ENCODE results near the gene NOL8.

The NOL8 gene

GRCh38 chr9:92312887-92313623, 12.1 kb downstream of the NOL8 start:
- H3K27me3 ChIP-seq (ENCODE audit: control insufficient read depth in 1 of 2, insufficient read depth in 2 of 2, low read length in 2 of 2), result no peaks in the 10 kb centered on the region
- peaks cover 46 to 53% of the 10 kb centered on the region in 2 donors for H3K36me3 ChIP-seq (ENCODE audit: control insufficient read depth in 2 of 2, insufficient read depth in 2 of 2, low read length in 2 of 2)
- H3K4me1 ChIP-seq (ENCODE audit: control insufficient read depth, insufficient read depth, low read length), result no peaks in the 10 kb centered on the region
- no peak overlapping the region for H3K27ac ChIP-seq (ENCODE audit: low read length)
- no peak overlapping the region for H3K9ac ChIP-seq (ENCODE audit: low read length in 2 of 2)
- H3K9me3 ChIP-seq (ENCODE audit: control insufficient read depth in 2 of 2, low read length in 2 of 2), result no peaks in the 10 kb centered on the region
- H3K4me3 ChIP-seq (ENCODE audit: low read length in 2 of 2), result no peak overlapping the region

GRCh38 chr9:92310562-92310961, 14.6 kb downstream of the NOL8 start:
- H3K9me3 ChIP-seq (ENCODE audit: control insufficient read depth in 2 of 2, low read length in 2 of 2), result no peaks in the 10 kb centered on the region
- no peaks in the 10 kb centered on the region for H3K27me3 ChIP-seq (ENCODE audit: control insufficient read depth in 1 of 2, insufficient read depth in 2 of 2, low read length in 2 of 2)
- peaks cover 43 to 50% of the 10 kb centered on the region in 2 donors for H3K36me3 ChIP-seq (ENCODE audit: control insufficient read depth in 2 of 2, insufficient read depth in 2 of 2, low read length in 2 of 2)
- H3K27ac ChIP-seq (ENCODE audit: low read length), result no peak overlapping the region
- H3K4me1 ChIP-seq (ENCODE audit: control insufficient read depth, insufficient read depth, low read length), result no peaks in the 10 kb centered on the region
- no peak overlapping the region for H3K4me3 ChIP-seq (ENCODE audit: low read length in 2 of 2)
- no peak overlapping the region for H3K9ac ChIP-seq (ENCODE audit: low read length in 2 of 2)

GRCh38 chr9:92308893-92309292, 16.3 kb downstream of the NOL8 start:
- Histone ChIP-seq H3K4me1 (ENCODE audit: control insufficient read depth, insufficient read depth, low read length) (no peaks in the 10 kb centered on the region), H3K36me3 (ENCODE audit: control insufficient read depth in 2 of 2, insufficient read depth in 2 of 2, low read length in 2 of 2) (peaks cover 45 to 57% of the 10 kb centered on the region in 2 donors), H3K27me3 (ENCODE audit: control insufficient read depth in 1 of 2, insufficient read depth in 2 of 2, low read length in 2 of 2) (no peaks in the 10 kb centered on the region), H3K9ac (ENCODE audit: low read length in 2 of 2) (no peak overlapping the region), H3K9me3 (ENCODE audit: control insufficient read depth in 2 of 2, low read length in 2 of 2) (no peaks in the 10 kb centered on the region), H3K27ac (ENCODE audit: low read length) (no peak overlapping the region), H3K4me3 (ENCODE audit: low read length in 2 of 2) (no peak overlapping the region)

GRCh38 chr9:92300936-92301335, 24.2 kb downstream of the NOL8 start:
- peaks cover 38 to 54% of the 10 kb centered on the region in 2 donors for H3K36me3 ChIP-seq (ENCODE audit: control insufficient read depth in 2 of 2, insufficient read depth in 2 of 2, low read length in 2 of 2)
- H3K27ac ChIP-seq (ENCODE audit: low read length), result no peak overlapping the region
- no peak overlapping the region for H3K4me3 ChIP-seq (ENCODE audit: low read length in 2 of 2)
- H3K9ac ChIP-seq (ENCODE audit: low read length in 2 of 2), result no peak overlapping the region
- H3K4me1 ChIP-seq (ENCODE audit: control insufficient read depth, insufficient read depth, low read length), result no peaks in the 10 kb centered on the region
- H3K9me3 ChIP-seq (ENCODE audit: control insufficient read depth in 2 of 2, low read length in 2 of 2), result no peaks in the 10 kb centered on the region
- no peaks in the 10 kb centered on the region for H3K27me3 ChIP-seq (ENCODE audit: control insufficient read depth in 1 of 2, insufficient read depth in 2 of 2, low read length in 2 of 2)

- H3K4me3 ChIP-seq (ENCODE audit: low read length in 2 of 2), result no peak overlapping the region
- H3K9ac ChIP-seq (ENCODE audit: low read length in 2 of 2), result no peak overlapping the region
- no peak overlapping the region for H3K27ac ChIP-seq (ENCODE audit: low read length)
- no peaks in the 10 kb centered on the region for H3K27me3 ChIP-seq (ENCODE audit: control insufficient read depth in 1 of 2, insufficient read depth in 2 of 2, low read length in 2 of 2)
- peaks cover 6% of the 10 kb centered on the region for H3K4me1 ChIP-seq (ENCODE audit: control insufficient read depth, insufficient read depth, low read length)
- H3K9me3 ChIP-seq (ENCODE audit: control insufficient read depth in 2 of 2, low read length in 2 of 2), result no peaks in the 10 kb centered on the region
- peaks cover 28 to 38% of the 10 kb centered on the region in 2 donors for H3K36me3 ChIP-seq (ENCODE audit: control insufficient read depth in 2 of 2, insufficient read depth in 2 of 2, low read length in 2 of 2)
Measured at GRCh38 chr9:92299116-92299515, 26.0 kb downstream of the NOL8 start.

- Histone ChIP-seq H3K4me1 (ENCODE audit: control insufficient read depth, insufficient read depth, low read length) (peaks cover 6% of the 10 kb centered on the region), H3K4me3 (ENCODE audit: low read length in 2 of 2) (no peak overlapping the region), H3K9me3 (ENCODE audit: control insufficient read depth in 2 of 2, low read length in 2 of 2) (no peaks in the 10 kb centered on the region), H3K36me3 (ENCODE audit: control insufficient read depth in 2 of 2, insufficient read depth in 2 of 2, low read length in 2 of 2) (peaks cover 24 to 30% of the 10 kb centered on the region in 2 donors), H3K27ac (ENCODE audit: low read length) (no peak overlapping the region), H3K9ac (ENCODE audit: low read length in 2 of 2) (no peak overlapping the region), H3K27me3 (ENCODE audit: control insufficient read depth in 1 of 2, insufficient read depth in 2 of 2, low read length in 2 of 2) (no peaks in the 10 kb centered on the region)
Measured at GRCh38 chr9:92298036-92298435, 27.1 kb downstream of the NOL8 start.

GRCh38 chr9:92297611-92298010, 27.5 kb downstream of the NOL8 start:
- H3K27me3 ChIP-seq (ENCODE audit: control insufficient read depth in 1 of 2, insufficient read depth in 2 of 2, low read length in 2 of 2), result no peaks in the 10 kb centered on the region
- H3K9ac ChIP-seq (ENCODE audit: low read length in 2 of 2), result no peak overlapping the region
- no peaks in the 10 kb centered on the region for H3K9me3 ChIP-seq (ENCODE audit: control insufficient read depth in 2 of 2, low read length in 2 of 2)
- no peak overlapping the region for H3K4me3 ChIP-seq (ENCODE audit: low read length in 2 of 2)
- H3K4me1 ChIP-seq (ENCODE audit: control insufficient read depth, insufficient read depth, low read length), result peaks cover 6% of the 10 kb centered on the region
- H3K36me3 ChIP-seq (ENCODE audit: control insufficient read depth in 2 of 2, insufficient read depth in 2 of 2, low read length in 2 of 2), result peaks cover 24 to 27% of the 10 kb centered on the region in 2 donors
- no peak overlapping the region for H3K27ac ChIP-seq (ENCODE audit: low read length)

GRCh38 chr9:92295827-92296258, 29.3 kb downstream of the NOL8 start:
- Histone ChIP-seq H3K9ac (ENCODE audit: low read length in 2 of 2) (no peak overlapping the region), H3K9me3 (ENCODE audit: control insufficient read depth in 2 of 2, low read length in 2 of 2) (no peaks in the 10 kb centered on the region), H3K27ac (ENCODE audit: low read length) (no peak overlapping the region), H3K4me3 (ENCODE audit: low read length in 2 of 2) (no peak overlapping the region), H3K36me3 (ENCODE audit: control insufficient read depth in 2 of 2, insufficient read depth in 2 of 2, low read length in 2 of 2) (peaks cover 17 to 21% of the 10 kb centered on the region in 2 donors), H3K27me3 (ENCODE audit: control insufficient read depth in 1 of 2, insufficient read depth in 2 of 2, low read length in 2 of 2) (no peaks in the 10 kb centered on the region), H3K4me1 (ENCODE audit: control insufficient read depth, insufficient read depth, low read length) (peaks cover 11% of the 10 kb centered on the region)

- H3K9ac ChIP-seq (ENCODE audit: low read length in 2 of 2), result no peak overlapping the region
- H3K27ac ChIP-seq (ENCODE audit: low read length), result no peak overlapping the region
- peaks cover 11% of the 10 kb centered on the region for H3K4me1 ChIP-seq (ENCODE audit: control insufficient read depth, insufficient read depth, low read length)
- no peaks in the 10 kb centered on the region for H3K9me3 ChIP-seq (ENCODE audit: control insufficient read depth in 2 of 2, low read length in 2 of 2)
- H3K27me3 ChIP-seq (ENCODE audit: control insufficient read depth in 1 of 2, insufficient read depth in 2 of 2, low read length in 2 of 2), result no peaks in the 10 kb centered on the region
- no peak overlapping the region for H3K4me3 ChIP-seq (ENCODE audit: low read length in 2 of 2)
- H3K36me3 ChIP-seq (ENCODE audit: control insufficient read depth in 2 of 2, insufficient read depth in 2 of 2, low read length in 2 of 2), result peaks cover 13 to 19% of the 10 kb centered on the region in 2 donors
Measured at GRCh38 chr9:92295240-92295790, 29.8 kb downstream of the NOL8 start.

- Histone ChIP-seq H3K27ac (ENCODE audit: low read length) (peak overlapping the region; percentile 50), H3K27me3 (ENCODE audit: control insufficient read depth in 1 of 2, insufficient read depth in 2 of 2, low read length in 2 of 2) (no peaks in the 10 kb centered on the region), H3K4me3 (ENCODE audit: low read length in 2 of 2) (peak overlapping the region; percentile 78 to 93), H3K9ac (ENCODE audit: low read length in 2 of 2) (peak overlapping the region; percentile 66 to 78), H3K36me3 (ENCODE audit: control insufficient read depth in 2 of 2, insufficient read depth in 2 of 2, low read length in 2 of 2) (peaks cover 13 to 19% of the 10 kb centered on the region in 2 donors), H3K9me3 (ENCODE audit: control insufficient read depth in 2 of 2, low read length in 2 of 2) (no peaks in the 10 kb centered on the region), H3K4me1 (ENCODE audit: control insufficient read depth, insufficient read depth, low read length) (peaks cover 11% of the 10 kb centered on the region)
Measured at GRCh38 chr9:92294297-92294676, 30.9 kb downstream of the NOL8 start.
